Mesenchymal stem cell (in vitro differentiated cells and primary cell): ENCODE data around the gene DAZAP2.

Experiments used
- DNase-seq: peaks from one replicate; pipeline ENCODE4 v3.0.0-alpha.2; 2013
- H2AFZ ChIP-seq: one replicate; pipeline ENCODE4 v1.6.1; 2013; ENCODE audit warnings: low read depth, mild to moderate bottlenecking, control low read depth, inconsistent platforms, low read length, moderate library complexity
- H2AK5ac ChIP-seq: 2 replicates; pipeline ENCODE4 v1.6.1; 2013; ENCODE audit warnings: low read length, moderate library complexity, mild to moderate bottlenecking, inconsistent platforms; ENCODE audit not compliant: severe bottlenecking
- H2BK120ac ChIP-seq: one replicate; pipeline ENCODE4 v1.6.1; 2013; ENCODE audit warnings: low read depth, mild to moderate bottlenecking, inconsistent platforms, low read length, moderate library complexity
- H2BK12ac ChIP-seq, 2 experiments: one replicate each; pipeline ENCODE4 v1.6.1; 2013; ENCODE audit warnings: inconsistent platforms in 2 of 2, low read length in 2 of 2, mild to moderate bottlenecking in 2 of 2, moderate library complexity in 2 of 2, control low read depth in 1 of 2
- H2BK15ac ChIP-seq: one replicate; pipeline ENCODE4 v1.6.1; 2013; ENCODE audit warnings: mild to moderate bottlenecking, low read depth, inconsistent platforms; ENCODE audit not compliant: poor library complexity, severe bottlenecking
- H2BK5ac ChIP-seq: 2 replicates; pipeline ENCODE4 v1.6.1; 2013; ENCODE audit warnings: low read depth, mild to moderate bottlenecking, low read length, control low read depth, inconsistent platforms; ENCODE audit not compliant: poor library complexity, severe bottlenecking
- H3K14ac ChIP-seq, 2 experiments: one replicate each; pipeline ENCODE4 v1.6.1; 2013; ENCODE audit warnings: inconsistent platforms in 2 of 2, low read length in 2 of 2, control low read depth in 1 of 2, mild to moderate bottlenecking in 1 of 2, moderate library complexity in 1 of 2
- H3K18ac ChIP-seq, 2 experiments: one replicate each; pipeline ENCODE4 v1.6.1; 2013; ENCODE audit warnings: inconsistent platforms in 2 of 2, low read length in 2 of 2, control low read depth in 1 of 2, low read depth in 1 of 2, mild to moderate bottlenecking in 1 of 2
- H3K23ac ChIP-seq, 2 experiments: one replicate each; pipeline ENCODE4 v1.6.1; 2013; ENCODE audit warnings: inconsistent platforms in 2 of 2, low read length in 2 of 2, mild to moderate bottlenecking in 2 of 2, moderate library complexity in 2 of 2, control low read depth in 1 of 2
- H3K27ac ChIP-seq: 2 replicates; pipeline ENCODE4 v1.5.1; 2013; ENCODE audit warnings: mild to moderate bottlenecking, moderate library complexity, low read length, control low read depth, inconsistent platforms; ENCODE audit not compliant: poor library complexity, severe bottlenecking
- H3K27me3 ChIP-seq, 2 experiments: 2 replicates each; pipeline versions ENCODE4 v1.6.1 to v1.7.0; 2013; ENCODE audit warnings: low read length in 2 of 2, mild to moderate bottlenecking in 2 of 2, moderate library complexity in 2 of 2, control low read depth in 1 of 2, inconsistent platforms in 1 of 2; ENCODE audit not compliant: control insufficient read depth in 1 of 2, insufficient read depth in 1 of 2
- H3K36me3 ChIP-seq, 2 experiments: 2 replicates each; pipeline versions ENCODE4 v1.6.1 to v1.7.0; 2013; ENCODE audit warnings: low read length in 2 of 2, control low read depth in 1 of 2, inconsistent platforms in 1 of 2, low read depth in 1 of 2, mild to moderate bottlenecking in 1 of 2; ENCODE audit not compliant: insufficient read depth in 2 of 2, control insufficient read depth in 1 of 2
- H3K4ac ChIP-seq, 2 experiments: one replicate each; pipeline ENCODE4 v1.6.1; 2013; ENCODE audit warnings: inconsistent platforms in 2 of 2, low read length in 2 of 2, mild to moderate bottlenecking in 2 of 2, moderate library complexity in 2 of 2, control low read depth in 1 of 2, low read depth in 1 of 2
- H3K4me1 ChIP-seq: 2 replicates; pipeline ENCODE4 v1.6.1; 2013; ENCODE audit warnings: low read depth, low read length, control low read depth; ENCODE audit not compliant: control insufficient read depth, insufficient read depth
- H3K4me2 ChIP-seq: 2 replicates; pipeline ENCODE4 v1.6.1; 2013; ENCODE audit warnings: low read length, mild to moderate bottlenecking, inconsistent platforms; ENCODE audit not compliant: poor library complexity, severe bottlenecking
- H3K4me3 ChIP-seq, 2 experiments: 2 replicates each; pipeline versions ENCODE4 v1.5.1 to v1.7.0; 2013; ENCODE audit warnings: low read length in 2 of 2, mild to moderate bottlenecking in 2 of 2, control low read depth in 1 of 2, low read depth in 1 of 2; ENCODE audit not compliant: insufficient read depth in 1 of 2
- H3K79me1 ChIP-seq: replicated peaks from 2 replicates; pipeline ENCODE4 v1.6.1; 2013; ENCODE audit warnings: mild to moderate bottlenecking, control low read depth, low read length, inconsistent platforms; ENCODE audit not compliant: poor library complexity, severe bottlenecking
- H3K9ac ChIP-seq: 2 replicates; pipeline ENCODE4 v1.7.0; 2013; ENCODE audit warnings: mild to moderate bottlenecking, low read length, moderate library complexity
- H3K9me3 ChIP-seq: 2 replicates; pipeline ENCODE4 v1.7.0; 2013; ENCODE audit warnings: mild to moderate bottlenecking, low read length; ENCODE audit not compliant: control insufficient read depth
- H4K8ac ChIP-seq: one replicate; pipeline ENCODE4 v1.6.1; 2013; ENCODE audit warnings: inconsistent platforms, mild to moderate bottlenecking, low read length, moderate library complexity
- H4K91ac ChIP-seq: one replicate; pipeline ENCODE4 v1.6.1; 2013; ENCODE audit warnings: mild to moderate bottlenecking, low read length, inconsistent platforms
- WGBS: methylation state at CpG from one replicate; pipeline ENCODE4 v1.1.7; 2013; ENCODE audit warnings: mixed read lengths; 5-methylcytosine and 5-hydroxymethylcytosine counted together

Gene DAZAP2

DNA sequence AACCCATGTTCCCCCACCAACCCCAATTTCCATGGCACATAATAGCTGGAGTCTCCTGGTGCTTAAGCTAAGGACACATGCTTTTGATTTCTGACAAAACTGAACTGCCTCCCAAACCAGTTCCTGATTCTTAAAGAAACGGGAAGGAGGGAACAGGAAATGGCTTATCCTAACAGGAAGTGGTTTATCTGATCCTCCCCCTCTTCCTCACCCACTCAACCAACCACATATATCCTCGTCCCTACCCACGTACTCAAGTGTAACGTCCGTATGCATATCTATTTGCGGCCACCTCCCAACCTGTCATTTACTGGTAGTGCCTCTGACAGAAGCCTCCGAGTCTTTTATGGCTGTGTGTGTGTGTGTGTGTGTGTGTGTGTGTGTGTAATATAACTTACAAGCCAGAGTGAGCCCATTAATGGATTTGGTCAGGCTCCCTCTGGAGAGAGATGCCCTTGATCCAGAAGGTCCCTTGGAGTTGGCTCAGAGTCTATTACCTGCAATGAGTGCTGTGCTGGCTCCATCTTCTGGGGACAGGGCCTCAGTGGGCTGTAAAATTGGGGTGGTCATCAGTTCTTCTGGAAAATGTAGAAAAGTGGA is 7.7 kb downstream of the DAZAP2 start:
- no peak overlapping the region for H3K23ac ChIP-seq
- no peaks in the 10 kb centered on the region for H3K4me1 ChIP-seq
- peak overlapping the region; percentile 47 to 66 for H3K4ac ChIP-seq
- whole genome bisulfite sequencing = 5% methylated on average over 4 of the region's 7 CpGs
- no peak overlapping the region for H2AK5ac ChIP-seq
- peaks cover 27 to 58% of the 10 kb centered on the region in 2 experiments for H3K36me3 ChIP-seq
- peak overlapping the region; percentile 94 for H4K8ac ChIP-seq
- no peak overlapping the region for H2BK15ac ChIP-seq
- H2AFZ ChIP-seq = no peak overlapping the region
- H3K9me3 ChIP-seq = no peaks in the 10 kb centered on the region
- no peak overlapping the region for H3K14ac ChIP-seq
- H2BK120ac ChIP-seq = no peak overlapping the region
- H3K27me3 ChIP-seq = no peaks in the 10 kb centered on the region
- H3K9ac ChIP-seq = no peak overlapping the region
- H4K91ac ChIP-seq = peak overlapping the region; percentile 56
- H3K4me2 ChIP-seq = no peak overlapping the region
- no peak overlapping the region for H2BK5ac ChIP-seq
- peak overlapping the region; percentile 64 to 85 for H3K18ac ChIP-seq
- H3K79me1 ChIP-seq = peaks cover 19% of the 10 kb centered on the region
- H2BK12ac ChIP-seq = no peak overlapping the region
- no peak overlapping the region for H3K27ac ChIP-seq
- no peak overlapping the region for H3K4me3 ChIP-seq
- peak; percentile 84 for DNase-seq

DNA sequence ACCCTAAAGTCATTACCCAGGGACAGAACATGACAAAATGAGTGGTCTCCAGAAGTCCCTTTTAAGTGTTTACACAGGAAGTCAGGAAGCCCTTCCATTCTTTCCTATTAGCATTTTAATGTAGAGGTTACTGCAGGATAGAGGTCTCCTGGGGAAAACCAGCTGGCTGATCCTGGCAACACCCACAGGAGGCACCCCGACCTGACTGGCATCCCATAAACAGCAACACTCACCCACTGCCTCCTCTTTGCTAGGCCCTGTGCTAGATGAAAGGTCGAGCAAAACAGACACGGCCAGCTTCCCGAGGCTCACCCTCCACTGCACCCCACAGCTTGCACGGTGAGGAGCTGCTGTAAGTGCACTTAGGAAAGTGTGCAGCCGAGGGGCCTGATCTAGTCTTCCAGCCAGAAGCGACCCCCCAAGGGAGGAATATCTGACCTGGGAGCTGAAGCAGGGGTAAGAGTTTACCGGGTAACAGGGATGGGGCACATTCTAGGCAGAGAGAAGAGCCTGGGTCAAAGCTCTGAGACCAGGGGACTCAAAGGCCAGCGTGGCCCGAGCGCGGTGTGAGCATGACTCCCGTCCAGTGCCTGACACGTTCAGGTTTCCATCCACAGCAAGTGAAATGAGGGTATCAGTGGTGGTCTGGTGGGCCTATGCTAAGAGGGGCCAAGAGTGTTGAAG is 9.0 kb downstream of the DAZAP2 start:
- H2AFZ ChIP-seq = no peak overlapping the region
- H3K9me3 ChIP-seq = no peaks in the 10 kb centered on the region
- H3K27me3 ChIP-seq = no peaks in the 10 kb centered on the region
- H3K9ac ChIP-seq = peak overlapping the region; percentile 20
- 67% methylated on average over 14 of the region's 14 CpGs for WGBS
- peak overlapping the region in 1 of 2 experiments; percentile 3 for H3K4me3 ChIP-seq
- H2AK5ac ChIP-seq = no peak overlapping the region
- no peak overlapping the region for H2BK5ac ChIP-seq
- H3K4me2 ChIP-seq = peak overlapping the region; percentile 21
- peak overlapping the region; percentile 86 for H4K91ac ChIP-seq
- DNase-seq = no peak
- no peak overlapping the region for H3K14ac ChIP-seq
- H2BK12ac ChIP-seq = peak overlapping the region; percentile 38 to 80
- H3K4ac ChIP-seq = peak overlapping the region; percentile 47 to 86
- H3K18ac ChIP-seq = peak overlapping the region; percentile 15 to 58
- H3K27ac ChIP-seq = no peak overlapping the region
- peak overlapping the region; percentile 60 for H2BK15ac ChIP-seq
- peaks cover 14% of the 10 kb centered on the region for H3K79me1 ChIP-seq
- H3K23ac ChIP-seq = peak overlapping the region in 1 of 2 experiments; percentile 94
- H4K8ac ChIP-seq = peak overlapping the region; percentile 70
- H3K4me1 ChIP-seq = no peaks in the 10 kb centered on the region
- peaks cover 21 to 47% of the 10 kb centered on the region in 2 experiments for H3K36me3 ChIP-seq
- peak overlapping the region; percentile 54 for H2BK120ac ChIP-seq

DNA sequence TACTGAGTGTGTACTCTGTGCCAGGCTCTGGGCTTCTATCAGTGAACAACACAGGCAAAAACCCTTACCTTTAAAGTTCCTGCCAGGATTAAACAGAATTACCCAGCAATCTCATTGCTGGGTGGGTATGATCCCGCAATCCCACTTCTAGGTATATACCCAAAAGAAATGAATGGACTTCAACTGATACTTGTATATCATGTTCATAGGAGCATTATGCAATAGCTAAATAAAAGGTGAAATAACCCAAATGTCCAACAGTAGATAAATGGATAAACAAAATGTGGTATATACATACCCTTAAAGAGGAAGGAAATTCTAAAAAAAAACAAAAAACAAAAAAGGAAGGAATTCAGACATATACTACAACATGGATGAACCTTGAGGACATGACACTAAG is 14.7 kb downstream of the DAZAP2 start:
- Histone ChIP-seq H3K36me3 (peaks cover 0 to 23% of the 10 kb centered on the region in 2 experiments), H3K4me1 (peaks cover 2% of the 10 kb centered on the region), H2BK15ac (no peak overlapping the region), H3K18ac (no peak overlapping the region), H2AFZ (no peak overlapping the region), H2BK12ac (no peak overlapping the region), H3K9ac (no peak overlapping the region), H2BK5ac (no peak overlapping the region), H3K79me1 (peaks cover 8% of the 10 kb centered on the region), H3K27me3 (no peaks in the 10 kb centered on the region), H3K23ac (no peak overlapping the region), H2BK120ac (no peak overlapping the region), H3K27ac (no peak overlapping the region), H3K4me2 (no peak overlapping the region), H3K4me3 (no peak overlapping the region), H3K4ac (no peak overlapping the region), H4K91ac (no peak overlapping the region), H2AK5ac (no peak overlapping the region), H4K8ac (no peak overlapping the region), H3K14ac (no peak overlapping the region), H3K9me3 (no peaks in the 10 kb centered on the region)
- no CpG with 5 or more reads among the region's 1 CpG for WGBS
- no peak for DNase-seq

DNA sequence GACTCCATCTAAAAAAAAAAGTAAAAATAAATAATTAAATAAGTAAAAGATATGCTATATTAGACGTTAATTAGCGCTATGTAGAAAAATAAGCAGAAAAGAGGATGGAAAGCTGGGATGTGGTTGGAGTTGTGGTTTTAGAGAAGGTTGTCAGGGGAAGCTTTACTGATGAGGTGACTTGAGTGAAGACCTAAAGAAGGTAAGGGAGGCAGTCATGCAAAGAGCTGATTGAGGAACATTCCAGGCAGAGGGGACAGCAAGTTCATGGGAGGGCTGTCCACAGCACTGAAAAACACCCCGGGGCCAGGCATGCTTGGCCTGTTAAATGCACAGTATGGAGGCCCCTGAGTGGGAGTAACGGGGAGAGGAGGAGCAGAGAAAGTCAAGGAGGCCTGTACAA is 15.9 kb downstream of the DAZAP2 start:
- H3K9ac ChIP-seq = no peak overlapping the region
- WGBS = 88% methylated on average over 4 of the region's 4 CpGs
- H3K4me3 ChIP-seq = no peak overlapping the region
- H4K8ac ChIP-seq = no peak overlapping the region
- H3K23ac ChIP-seq = no peak overlapping the region
- no peak overlapping the region for H4K91ac ChIP-seq
- no peak overlapping the region for H2BK5ac ChIP-seq
- H3K4ac ChIP-seq = no peak overlapping the region
- H2AFZ ChIP-seq = no peak overlapping the region
- DNase-seq = no peak
- no peak overlapping the region for H2AK5ac ChIP-seq
- H3K4me2 ChIP-seq = no peak overlapping the region
- H3K36me3 ChIP-seq = peaks cover 0 to 17% of the 10 kb centered on the region in 2 experiments
- no peak overlapping the region for H2BK15ac ChIP-seq
- no peak overlapping the region for H3K14ac ChIP-seq
- peaks cover 10% of the 10 kb centered on the region for H3K79me1 ChIP-seq
- no peak overlapping the region for H2BK12ac ChIP-seq
- no peaks in the 10 kb centered on the region for H3K27me3 ChIP-seq
- no peak overlapping the region for H2BK120ac ChIP-seq
- no peaks in the 10 kb centered on the region for H3K9me3 ChIP-seq
- H3K18ac ChIP-seq = no peak overlapping the region
- peaks cover 2% of the 10 kb centered on the region for H3K4me1 ChIP-seq
- H3K27ac ChIP-seq = no peak overlapping the region
